ENCODE results near the gene DNAJC15.

Gene DNAJC15

GRCh38 chr13:43115141-43115540 lies 91.8 kb downstream of the DNAJC15 start:
- Histone ChIP-seq H3K9me3 (ENCODE audit: control insufficient read depth, insufficient read depth, low read depth, low read length) (no peaks in the 10 kb centered on the region), H3K36me3 (ENCODE audit: control insufficient read depth in 2 of 2, insufficient read depth in 1 of 2, low read length in 2 of 2) (no peaks in the 10 kb centered on the region), H3K27ac (ENCODE audit: extremely low read depth, low read depth, low read length) (no peak overlapping the region), H3K4me1 (ENCODE audit: control insufficient read depth, insufficient read depth, low read length) (peaks cover 6% of the 10 kb centered on the region), H3K4me3 (ENCODE audit: low read depth, low read length) (no peak overlapping the region)
- CTCF ChIA-PET, result interaction anchor here (1.1 kb wide), 1 partner anchor 146 kb away, joined by 3 read pairs; no protein-coding TSS in a partner anchor
- POLR2A ChIA-PET, result no interaction called here
- TF ChIP-seq PRDM4 (tag by site-specific recombination; IDR thresholded peaks at IDR 0.05), result no peak
- no peak for TF ChIP-seq ZNF544 (tag by site-specific recombination; IDR thresholded peaks at IDR 0.05)
- TF ChIP-seq ZNF26 (tag by site-specific recombination; IDR thresholded peaks at IDR 0.05), result no peak
- TF ChIP-seq ZNF548 (tag by site-specific recombination; IDR thresholded peaks at IDR 0.05), result no peak
- no peak for TF ChIP-seq ZNF2 (tag by site-specific recombination; IDR thresholded peaks at IDR 0.05)
- no peak for TF ChIP-seq ZFHX2 (tag by site-specific recombination; conservative IDR thresholded peaks at IDR 0.05)
- no peak for TF ChIP-seq KLF10 (tag by site-specific recombination; IDR thresholded peaks at IDR 0.05)
- no peak for TF ChIP-seq ZNF10 (tag by site-specific recombination; IDR thresholded peaks at IDR 0.05)
- TF ChIP-seq KLF17 (tag by site-specific recombination; IDR thresholded peaks at IDR 0.05), result no peak
- TF ChIP-seq ZNF747 (tag by site-specific recombination; IDR thresholded peaks at IDR 0.05), result no peak
- TF ChIP-seq YY2 (tag by site-specific recombination; IDR thresholded peaks at IDR 0.05), result no peak
- TF ChIP-seq ZNF610 (tag by site-specific recombination; IDR thresholded peaks at IDR 0.05; ENCODE audit: borderline replicate concordance), result no peak

- peaks cover 5% of the 10 kb centered on the region for H3K4me1 ChIP-seq (ENCODE audit: control insufficient read depth, insufficient read depth, low read length)
- no peak overlapping the region for H3K27ac ChIP-seq (ENCODE audit: extremely low read depth, low read depth, low read length)
- POLR2A ChIA-PET, result no interaction called here
- H3K36me3 ChIP-seq (ENCODE audit: control insufficient read depth in 2 of 2, insufficient read depth in 1 of 2, low read length in 2 of 2), result no peaks in the 10 kb centered on the region
- no peak overlapping the region for H3K4me3 ChIP-seq (ENCODE audit: low read depth, low read length)
- TF ChIP-seq REST (tag by site-specific recombination; IDR thresholded peaks at IDR 0.05), result no peak
- CTCF ChIA-PET, result interaction anchor here (0.6 kb wide), 1 partner anchor 15 kb away, joined by 3 read pairs; no protein-coding TSS in a partner anchor
- no peaks in the 10 kb centered on the region for H3K9me3 ChIP-seq (ENCODE audit: control insufficient read depth, insufficient read depth, low read depth, low read length)
These were observed 92.9 kb downstream of the DNAJC15 start for GRCh38 chr13:43116242-43116641.

- Histone ChIP-seq H3K4me1 (ENCODE audit: control insufficient read depth, insufficient read depth, low read length) (no peaks in the 10 kb centered on the region), H3K36me3 (ENCODE audit: control insufficient read depth in 2 of 2, insufficient read depth in 1 of 2, low read length in 2 of 2) (no peaks in the 10 kb centered on the region), H3K9me3 (ENCODE audit: control insufficient read depth, insufficient read depth, low read depth, low read length) (no peaks in the 10 kb centered on the region), H3K27ac (ENCODE audit: extremely low read depth, low read depth, low read length) (no peak overlapping the region), H3K4me3 (ENCODE audit: low read depth, low read length) (no peak overlapping the region)
- ChIA-PET POLR2A (no interaction called here), CTCF (no interaction called here)
- TF ChIP-seq ZNF600 (tag by site-specific recombination; IDR thresholded peaks at IDR 0.05), result no peak
- TF ChIP-seq ZNF785 (tag by site-specific recombination; IDR thresholded peaks at IDR 0.05), result no peak
- no peak for TF ChIP-seq ZFP3 (tag by site-specific recombination; IDR thresholded peaks at IDR 0.05; ENCODE audit: low read depth)
- TF ChIP-seq ZNF548 (tag by site-specific recombination; IDR thresholded peaks at IDR 0.05), result no peak
- TF ChIP-seq ZNF391 (tag by site-specific recombination; IDR thresholded peaks at IDR 0.05; ENCODE audit: borderline replicate concordance, low read depth), result no peak
- TF ChIP-seq ZNF488 (tag by site-specific recombination; IDR thresholded peaks at IDR 0.05), result no peak
- no peak for TF ChIP-seq ZNF544 (tag by site-specific recombination; IDR thresholded peaks at IDR 0.05)
- TF ChIP-seq PRDM4 (tag by site-specific recombination; IDR thresholded peaks at IDR 0.05), result no peak
- no peak for TF ChIP-seq ZNF202 (tag by site-specific recombination; IDR thresholded peaks at IDR 0.05; ENCODE audit: borderline replicate concordance)
- TF ChIP-seq ZNF473 (tag by site-specific recombination; IDR thresholded peaks at IDR 0.05), result no peak
These were observed 95.1 kb downstream of the DNAJC15 start for GRCh38 chr13:43118521-43118920.

Measured in HEK293 (cell line).